Measurements from ENCODE around the gene OTUD5. TPM values are rescaled to one million over a fixed set of nuclear protein-coding genes. Genes with fewer than 3 reads are reported as not detected.
A peak's percentile ranks its signal among the peaks of the same experiment; 100 is the strongest.
"Not testable (repeated sequence)": the region's sequence is repeated elsewhere in the genome, so short reads cannot be mapped to it uniquely, and the experiment has no call there.

The OTUD5 gene
- total RNA-seq, 1 donor from 2014 or later, result 40.0 TPM

- no peak for DNase-seq (ENCODE audit: low spot score)
Observed at GRCh38 chrX:48890934-48891401, 66.4 kb downstream of the OTUD5 start.

- peak; percentile 18 for DNase-seq (ENCODE audit: low spot score)
Observed at GRCh38 chrX:48890296-48890925, 67.0 kb downstream of the OTUD5 start.

GRCh38 chrX:48886586-48886985 lies 70.8 kb downstream of the OTUD5 start:
- DNase-seq (ENCODE audit: low spot score), result peak; percentile 64

GRCh38 chrX:48883729-48884128 lies 73.7 kb downstream of the OTUD5 start:
- DNase-seq (ENCODE audit: low spot score), result peak; percentile 45

- DNase-seq (ENCODE audit: low spot score), result not testable (repeated sequence)
Observed at GRCh38 chrX:48876944-48877343, 80.5 kb downstream of the OTUD5 start.

Other genes with a start within 250 kb of the OTUD5 start
- not detected for gene GLOD5, start 195.9 kb downstream of the OTUD5 start, total RNA-seq
- not detected for gene GATA1, start 171.0 kb downstream of the OTUD5 start, total RNA-seq
- gene HDAC6, start 155.5 kb downstream of the OTUD5 start, total RNA-seq, result 47.1 TPM
- gene ERAS, start 131.1 kb downstream of the OTUD5 start, total RNA-seq, result not detected
- not detected for gene PCSK1N, start 122.0 kb downstream of the OTUD5 start, total RNA-seq
- gene TIMM17B, start 59.8 kb downstream of the OTUD5 start, total RNA-seq, result 22.1 TPM
- gene PQBP1, start 59.7 kb downstream of the OTUD5 start, total RNA-seq, result 50.6 TPM
- 24.5 TPM for gene SLC35A2, start 46.0 kb downstream of the OTUD5 start, total RNA-seq
- gene PIM2, start 38.6 kb downstream of the OTUD5 start, total RNA-seq, result 5.7 TPM
- 1.3 TPM for gene KCND1, start 14.2 kb upstream of the OTUD5 start, total RNA-seq
- gene GRIPAP1, start 44.7 kb upstream of the OTUD5 start, total RNA-seq, result 37.6 TPM
- gene TFE3, start 85.8 kb upstream of the OTUD5 start, total RNA-seq, result 103 TPM
- gene CCDC120, start 101.4 kb upstream of the OTUD5 start, total RNA-seq, result 4.0 TPM
- 20.7 TPM for gene PRAF2, start 116.4 kb upstream of the OTUD5 start, total RNA-seq
- 73.4 TPM for gene WDR45, start 122.3 kb upstream of the OTUD5 start, total RNA-seq
- gene GPKOW, start 166.1 kb upstream of the OTUD5 start, total RNA-seq, result 18.2 TPM
- gene MAGIX, start 205.2 kb upstream of the OTUD5 start, total RNA-seq, result 1.6 TPM
- gene PLP2, start 214.3 kb upstream of the OTUD5 start, total RNA-seq, result 74.3 TPM
- 12.5 TPM for gene PRICKLE3, start 228.8 kb upstream of the OTUD5 start, total RNA-seq
- 1.00 TPM for gene SYP, start 242.6 kb upstream of the OTUD5 start, total RNA-seq